ENCODE results near the gene DDIT4.
A peak's percentile ranks its signal among the peaks of the same experiment; 100 is the strongest.

Gene DDIT4

DNA sequence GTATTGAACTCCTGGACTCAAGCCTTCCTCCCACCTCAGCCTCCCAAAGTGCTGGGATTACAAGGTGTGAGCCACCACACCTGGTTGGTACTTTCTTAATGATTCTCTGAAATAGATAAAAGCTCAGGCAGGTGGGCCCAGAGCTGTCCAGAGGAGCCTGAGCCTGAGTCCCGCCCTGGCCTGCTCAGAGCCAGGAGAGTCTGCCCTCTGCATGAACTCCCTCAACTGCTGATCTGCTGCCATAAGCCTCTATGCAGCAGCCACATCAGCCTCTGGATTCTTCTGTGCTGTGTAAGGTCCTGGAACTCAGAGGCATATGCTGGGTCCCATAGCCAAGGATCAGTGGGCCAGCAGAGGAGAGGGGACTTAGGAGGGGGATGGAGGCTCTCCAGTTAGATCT, 23.1 kb upstream of the DDIT4 start:
- peak; percentile 21 for DNase-seq

- DNase-seq = no peak
Observed at GRCh38 chr10:72251635-72252034, 22.1 kb upstream of the DDIT4 start.

GRCh38 chr10:72252972-72253371, 20.8 kb upstream of the DDIT4 start:
- no peak for DNase-seq

DNA sequence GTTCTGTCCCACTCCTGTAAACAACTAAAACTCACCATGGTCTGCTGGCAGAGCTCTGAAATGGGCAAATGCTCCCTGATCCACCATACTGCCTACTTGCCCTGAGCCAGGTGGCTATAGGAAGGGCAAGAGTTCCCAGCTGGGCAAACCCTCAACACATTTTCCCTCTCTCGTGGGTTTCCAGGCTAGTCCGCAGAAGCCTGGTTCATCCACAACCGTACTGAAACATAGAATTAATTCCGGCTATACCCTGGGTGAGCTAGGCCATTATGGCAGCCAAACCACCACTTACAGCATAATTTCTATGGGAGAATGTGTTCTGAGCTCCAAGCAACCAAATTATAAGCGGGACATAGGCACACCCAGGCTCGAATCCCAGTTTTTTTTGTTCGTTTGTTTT, 20.1 kb upstream of the DDIT4 start:
- DNase-seq = no peak

GRCh38 chr10:72254813-72255568, 18.7 kb upstream of the DDIT4 start:
- peak; percentile 81 for DNase-seq

- DNase-seq = no peak
Observed at GRCh38 chr10:72255977-72256729, 17.6 kb upstream of the DDIT4 start.

GRCh38 chr10:72257051-72257892, 16.5 kb upstream of the DDIT4 start:
- DNase-seq = no peak

DNA sequence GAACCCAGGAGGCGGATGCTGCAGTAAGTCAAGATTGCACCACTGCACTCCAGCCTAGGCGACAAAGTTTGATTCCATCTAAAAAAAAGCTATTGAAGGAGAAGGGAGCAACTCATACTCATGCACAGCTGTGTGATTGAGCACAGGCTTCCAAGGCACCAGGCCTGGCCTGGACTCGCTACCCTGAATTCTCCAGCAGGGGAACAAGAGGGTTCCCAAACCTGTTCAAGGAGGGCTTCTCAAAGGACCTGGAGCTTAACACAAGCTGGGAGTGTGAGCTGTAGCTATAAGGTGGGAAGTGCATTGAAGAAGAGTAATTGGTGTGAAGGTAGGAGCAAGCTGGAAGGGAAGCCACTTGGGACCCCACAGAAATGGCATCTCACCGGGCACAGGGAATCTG, 15.1 kb upstream of the DDIT4 start:
- DNase-seq = no peak

- peak; percentile 83 for DNase-seq
Observed at GRCh38 chr10:72259491-72260238, 14.1 kb upstream of the DDIT4 start.

GRCh38 chr10:72260239-72260975, 13.3 kb upstream of the DDIT4 start:
- DNase-seq = peak; percentile 89

DNA sequence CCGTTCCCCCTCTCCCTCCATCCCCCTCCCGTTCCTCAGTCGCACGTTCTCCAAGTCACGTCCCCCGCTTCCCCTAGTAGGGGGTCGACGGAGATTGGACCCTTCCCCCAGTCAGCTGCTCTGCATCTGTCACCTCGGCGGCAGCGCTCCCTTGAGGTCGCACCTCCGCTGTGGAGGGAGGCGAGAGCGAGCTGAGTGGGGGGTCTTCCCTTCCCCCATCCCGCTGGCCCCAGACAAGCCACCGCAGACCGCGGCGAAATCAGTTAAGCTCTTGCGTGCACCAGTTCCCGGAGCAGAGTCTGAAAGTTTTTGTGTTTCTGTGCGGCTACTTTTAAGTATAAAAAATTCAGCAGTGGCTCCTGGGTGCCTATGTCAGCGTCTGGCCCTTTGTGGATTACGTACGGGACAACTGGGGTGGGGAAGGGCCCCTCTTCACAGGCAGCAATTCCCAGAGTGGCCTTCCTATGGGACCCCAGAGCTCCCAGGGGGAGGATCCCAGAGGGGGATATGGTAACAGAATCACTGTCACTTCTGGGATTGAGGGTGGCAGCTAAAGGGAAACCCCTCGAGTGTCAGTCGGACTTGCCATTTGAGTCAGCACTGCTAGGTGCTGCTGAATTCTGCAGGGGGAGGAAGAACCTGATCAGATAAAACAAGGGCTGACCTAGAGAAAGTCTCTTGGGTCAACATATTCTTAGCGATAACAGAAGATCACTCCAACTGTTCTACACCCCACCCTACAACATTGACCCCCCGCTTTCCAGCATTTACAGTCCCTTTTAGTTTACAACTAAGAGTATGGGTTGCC, 12.5 kb upstream of the DDIT4 start:
- peak; percentile 66 for DNase-seq

- DNase-seq = no peak
Observed at GRCh38 chr10:72261784-72262404, 11.8 kb upstream of the DDIT4 start.

DNA sequence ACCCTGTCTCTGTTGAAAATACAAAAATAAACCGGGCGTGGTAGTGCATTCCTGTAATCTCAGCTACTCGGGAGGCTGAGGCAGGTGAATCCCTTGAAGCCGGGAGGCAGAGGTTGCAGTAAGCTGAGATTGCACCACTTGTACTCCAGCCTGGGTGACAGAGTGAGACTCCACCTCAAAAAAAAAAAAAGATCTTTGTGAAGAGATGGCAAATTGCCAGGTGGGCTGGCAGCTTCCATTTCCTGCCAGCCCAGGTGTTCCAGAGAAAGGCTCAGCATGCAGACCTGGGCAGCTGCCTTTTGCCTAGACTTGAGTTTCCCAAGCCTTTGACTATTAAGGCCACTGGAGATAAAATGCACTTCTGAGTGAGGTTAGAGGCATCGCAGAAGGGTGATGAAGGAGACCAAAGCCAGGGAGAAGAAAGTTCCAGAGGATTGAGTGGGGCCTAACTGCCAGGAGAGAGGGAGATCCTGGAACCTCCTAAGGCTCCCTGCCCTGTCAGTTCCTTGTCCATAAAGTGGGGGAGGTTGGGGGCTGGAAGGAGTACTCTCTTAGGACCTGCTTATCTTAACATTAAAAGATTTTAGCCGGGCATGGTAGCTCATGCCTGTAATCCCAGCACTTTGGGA, 10.0 kb upstream of the DDIT4 start:
- DNase-seq = peak; percentile 95

DNA sequence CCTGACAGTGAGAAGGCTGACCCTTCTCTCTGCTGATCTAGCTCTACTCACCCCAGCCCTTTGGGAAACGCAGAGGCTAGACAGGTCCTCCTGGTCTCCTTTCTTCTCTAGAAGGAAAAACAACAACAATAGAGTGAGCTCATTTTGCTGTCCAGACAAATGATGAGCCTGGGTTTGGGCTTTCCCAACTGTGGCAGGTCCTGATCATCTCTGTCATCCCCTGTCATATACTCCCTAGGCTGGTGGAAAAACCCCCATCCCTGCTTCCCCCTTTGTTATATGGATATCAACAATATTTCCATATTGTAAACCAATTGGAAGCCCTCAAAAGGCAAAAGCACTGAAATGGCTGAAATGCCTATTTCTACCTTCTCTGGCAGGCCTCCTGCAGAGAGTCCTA, 9.2 kb upstream of the DDIT4 start:
- no peak for DNase-seq

DNA sequence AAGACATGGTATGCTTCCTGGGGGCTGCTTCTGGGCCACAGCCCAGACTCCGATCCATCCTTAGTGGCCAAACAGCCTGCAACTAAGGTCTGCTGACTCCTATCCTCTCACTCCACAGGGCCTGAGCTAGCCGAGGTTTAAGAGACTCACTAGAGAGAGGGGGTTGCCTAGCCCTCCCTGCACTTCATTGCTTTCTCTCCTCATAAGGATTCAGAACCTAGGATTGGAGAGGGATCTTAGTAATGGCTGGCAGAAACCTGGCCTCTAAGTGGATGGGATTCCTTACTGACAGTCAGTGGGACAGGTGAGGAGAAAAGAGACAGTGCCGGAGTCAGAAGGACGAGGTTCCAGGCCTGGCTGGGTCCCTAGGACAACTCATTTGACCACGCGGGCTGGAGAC, 8.2 kb upstream of the DDIT4 start:
- no peak for DNase-seq

DNA sequence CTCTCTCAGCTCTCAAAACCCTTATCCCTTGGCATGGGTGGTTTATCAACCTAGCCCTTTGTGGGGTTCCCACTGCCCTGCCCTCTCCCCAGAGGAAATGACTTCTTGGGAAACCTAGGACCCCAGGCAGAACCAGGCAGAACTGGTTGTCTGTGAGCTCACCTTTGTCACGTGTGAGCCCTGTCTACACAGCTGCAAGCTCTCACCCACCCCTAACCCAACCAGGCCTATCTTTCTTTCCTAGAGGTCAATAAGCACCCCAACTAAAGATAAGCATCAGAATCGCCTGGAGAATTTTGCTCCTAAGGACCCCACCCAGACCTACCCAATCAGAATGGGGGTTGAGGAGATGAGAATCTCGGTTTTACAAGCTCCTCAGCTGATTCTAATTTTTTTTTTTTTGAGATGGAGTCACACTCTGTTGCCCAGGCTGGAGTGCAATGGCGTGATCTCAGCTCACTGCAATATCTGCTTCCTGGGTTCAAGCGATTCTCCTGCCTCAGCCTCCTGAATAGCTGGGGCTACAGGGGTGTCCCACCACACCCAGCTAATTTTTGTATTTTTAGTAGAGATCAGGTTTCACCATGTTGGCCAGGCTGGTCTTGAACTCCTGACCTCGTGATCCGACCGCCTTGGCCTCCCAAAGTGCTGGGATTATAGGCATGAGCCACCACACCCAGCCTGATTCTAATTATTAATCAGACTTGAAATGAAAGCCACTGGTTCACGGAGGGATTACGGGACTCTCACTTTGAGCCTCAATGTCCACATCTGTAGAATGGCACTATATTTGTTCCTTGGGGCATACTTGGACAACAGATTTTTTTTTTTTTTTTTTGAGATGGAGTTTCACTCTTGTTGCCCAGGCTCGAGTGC, 7.5 kb upstream of the DDIT4 start:
- DNase-seq = no peak

DNA sequence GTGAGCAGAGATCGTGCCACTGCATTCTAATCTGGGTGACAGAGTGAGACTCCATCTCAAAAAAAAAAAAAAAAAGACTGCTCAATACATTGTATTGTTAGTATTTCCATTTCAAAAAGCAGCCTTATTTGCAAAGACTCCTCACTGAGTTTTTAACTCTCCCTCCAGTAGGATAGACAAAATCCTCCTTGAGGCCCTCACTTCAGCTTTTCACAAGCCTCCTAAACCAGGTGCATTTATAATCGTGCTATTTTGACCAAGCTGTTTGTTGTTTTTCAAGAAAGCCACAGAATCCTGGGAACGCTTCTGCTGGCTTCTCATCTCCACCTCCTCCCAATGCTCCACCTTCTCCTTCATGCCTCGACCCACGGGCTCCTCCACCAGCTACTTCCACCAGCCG, 6.3 kb upstream of the DDIT4 start:
- DNase-seq = no peak

DNA sequence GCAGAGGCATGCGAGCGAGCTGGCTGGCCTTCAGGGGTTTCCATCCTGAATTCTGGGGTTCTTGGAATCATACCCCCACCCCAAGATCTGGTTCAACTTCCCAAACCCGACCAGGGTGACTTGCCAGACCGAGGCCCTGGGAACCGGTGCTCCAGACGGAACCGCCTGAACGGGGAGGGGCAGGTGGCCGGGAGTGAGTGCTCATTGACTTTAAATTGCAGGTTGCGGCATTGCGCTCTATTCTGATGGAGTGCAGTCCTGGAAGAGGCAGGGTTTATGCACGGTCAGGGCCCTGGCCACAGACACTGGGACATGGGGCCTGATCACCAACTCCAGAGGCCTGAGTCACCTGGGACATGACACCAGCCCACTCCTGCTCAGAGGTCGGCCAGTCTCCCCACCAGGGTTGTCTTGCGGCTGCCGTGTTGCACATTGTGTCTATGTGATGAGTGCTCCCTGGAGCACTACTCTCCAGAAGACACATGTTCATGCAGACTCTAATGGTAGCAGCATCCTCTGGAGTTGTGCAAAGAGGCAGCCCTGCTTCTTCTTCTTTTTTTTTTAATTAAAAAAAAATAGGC, 5.8 kb upstream of the DDIT4 start:
- no peak for DNase-seq
